Measurements from ENCODE around the gene HBP1. TPM values are rescaled to one million over a fixed set of nuclear protein-coding genes. Genes with fewer than 3 reads are reported as not detected.
"Not testable (repeated sequence)": the region's sequence is repeated elsewhere in the genome, so short reads cannot be mapped to it uniquely, and the experiment has no call there.

HBP1 gene
- total and polyA plus RNA-seq, 2 of the 8 experiments (the other 6 are each of a cell fraction or from before 2014, with no cell fraction given): 28.9 to 29.2 TPM

- H3K27me3 ChIP-seq (replicated peaks in 1 of 4; ENCODE audit: control insufficient read depth in 3 of 4, extremely low read depth in 1 of 4, insufficient read depth in 3 of 4, low read length in 3 of 4); H3K79me1 ChIP-seq (ENCODE audit: low read depth, low read length); H2AFZ ChIP-seq (ENCODE audit: low read length); FAIRE-seq; H3K23ac ChIP-seq (ENCODE audit: insufficient read length); H2BK12ac ChIP-seq (ENCODE audit: low read depth, low read length); H3K27ac ChIP-seq (ENCODE audit: low read depth, low read length); H3K4ac ChIP-seq (replicated peaks; ENCODE audit: insufficient read length, low read depth, low read length); H2AK5ac ChIP-seq (ENCODE audit: low read depth, low read length); H3K36me3 ChIP-seq (ENCODE audit: control insufficient read depth in 2 of 4, insufficient read depth in 4 of 4, low read length in 3 of 4); H4K8ac ChIP-seq (ENCODE audit: extremely low read depth, insufficient read depth, low read length); H3K4me1 ChIP-seq (replicated peaks in 1 of 4; ENCODE audit: control insufficient read depth in 3 of 4, insufficient read depth in 4 of 4, low read length in 3 of 4); H3K9ac ChIP-seq (replicated peaks in 1 of 4; ENCODE audit: extremely low read depth in 1 of 4, low read depth in 3 of 4, low read length in 3 of 4); H3K4me3 ChIP-seq (ENCODE audit: extremely low read depth in 1 of 4, insufficient read depth in 2 of 4, low read depth in 3 of 4, low read length in 4 of 4); H3K14ac ChIP-seq (ENCODE audit: insufficient read length); POLR2A ChIA-PET (ENCODE audit: partially characterized antibody); H2BK120ac ChIP-seq (replicated peaks; ENCODE audit: low read depth, low read length); H2BK15ac ChIP-seq (ENCODE audit: low read length); H2BK20ac ChIP-seq (ENCODE audit: low read length); H4K91ac ChIP-seq (replicated peaks; ENCODE audit: insufficient read length, low read length); H4K20me1 ChIP-seq (replicated peaks in 1 of 2; ENCODE audit: control insufficient read depth in 1 of 2, insufficient read depth in 2 of 2, low read length in 2 of 2); H3K79me2 ChIP-seq (ENCODE audit: control insufficient read depth in 1 of 2, insufficient read depth in 2 of 2, low read length in 2 of 2); H3K18ac ChIP-seq (ENCODE audit: extremely low read depth, low read length); H3K23me2 ChIP-seq (ENCODE audit: low read depth, low read length); H3K56ac ChIP-seq (replicated peaks; ENCODE audit: insufficient read length, low read depth, low read length); DNase-seq (ENCODE audit: low read depth in 1 of 2, low spot score in 2 of 2); H4K5ac ChIP-seq (ENCODE audit: insufficient read length, low read depth, low read length); H3K9me3 ChIP-seq (ENCODE audit: insufficient read depth in 2 of 2, low read depth in 1 of 2, low read length in 1 of 2); H2BK5ac ChIP-seq (ENCODE audit: low read depth, low read length); H3K4me2 ChIP-seq (ENCODE audit: insufficient read depth in 1 of 2, low read depth in 2 of 2, low read length in 2 of 2): not testable (repeated sequence)
- WGBS, 2 experiments (ENCODE audit: extremely low coverage in 1 of 2, insufficient coverage in 1 of 2, insufficient read length in 1 of 2, insufficient replicate concordance in 2 of 2, low coverage in 1 of 2, low lambda C conversion rate in 2 of 2, missing lambda C conversion rate in 1 of 2): 83% methylated on average over 3 of the region's 3 CpGs; no CpG with 5 or more reads in 1 of the 2 experiments
- CTCF ChIA-PET (ENCODE audit: partially characterized antibody): interaction anchor here (0.6 kb wide), 1 partner anchor 280 kb away, joined by 3 read pairs; no protein-coding TSS in a partner anchor
Measured at GRCh38 chr7:107246836-107247235, 78.0 kb downstream of the HBP1 start.

Measured in H1 (cell line).